D721Med (cell line): ENCODE results near the gene LARP1B.
"Not testable (repeated sequence)": the region's sequence is repeated elsewhere in the genome, so short reads cannot be mapped to it uniquely, and the experiment has no call there.

Experiments used
- DNase-seq: peaks from one replicate; pipeline ENCODE4 v3.0.0; 2011; ENCODE audit warnings: low spot score; ENCODE audit not compliant: insufficient read length
- FAIRE-seq: peaks from 2 replicates; lab custom pipeline; 2011; peaks lifted over from hg19 to GRCh38; lab: Jason Lieb, UNC
- TF ChIP-seq, protein P1 (sequence below): IDR thresholded peaks from 2 replicates; pipeline ENCODE4 v1.5.1; 2012; ENCODE audit warnings: mild to moderate bottlenecking, control low read depth; ENCODE audit not compliant: insufficient read depth; ENCODE audit errors: missing control alignments

Gene LARP1B

DNA sequence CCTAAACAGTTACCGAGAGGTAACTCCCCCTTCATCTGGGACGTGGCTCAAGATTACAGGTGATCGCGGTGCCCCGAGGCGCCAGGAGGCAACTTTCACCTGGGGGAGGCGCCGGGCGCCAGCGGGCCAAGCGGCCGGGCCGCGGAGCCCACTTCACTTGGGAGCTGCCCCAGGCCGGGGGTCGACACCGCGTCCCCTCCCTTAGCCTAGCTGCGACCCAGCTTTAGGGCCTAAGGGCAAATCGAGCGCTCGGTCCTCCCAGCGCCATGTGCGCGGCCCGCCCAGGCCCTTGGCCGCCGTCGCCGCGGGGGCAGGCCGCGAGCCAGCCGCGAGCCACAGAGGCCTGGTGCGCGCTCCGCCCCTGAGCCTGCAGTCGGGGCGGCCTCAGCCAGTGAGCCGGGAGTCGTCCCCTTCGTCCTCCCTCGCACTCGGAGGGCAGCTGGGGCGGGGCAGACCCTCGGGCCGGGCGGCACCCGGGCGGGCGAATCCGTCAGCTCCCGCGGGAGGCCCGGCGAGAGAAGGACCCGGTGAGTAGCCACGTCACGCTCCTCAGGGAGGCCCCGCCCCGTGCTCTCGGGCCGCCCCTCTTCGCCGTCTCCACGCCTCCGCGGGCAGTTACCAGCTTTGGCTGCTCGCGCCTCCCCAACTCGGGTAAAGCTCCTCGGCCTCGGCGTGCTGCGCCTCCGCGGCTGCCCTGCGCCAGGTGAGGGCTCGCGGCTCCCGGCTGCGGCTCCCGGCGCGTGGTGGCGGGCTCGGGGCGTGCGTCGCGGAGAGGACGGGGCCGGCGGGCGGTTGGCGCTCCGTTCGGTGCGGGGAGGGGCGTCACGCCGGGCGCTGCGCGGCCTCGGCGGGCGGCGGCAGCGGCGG lies at the start of gene LARP1B:
TSS of gene LARP1B (plus strand) at position 614 of the 867 bp plus-strand sequence. CDS start 13,640 bp downstream, outside the sequence.
- FAIRE-seq (no peak), DNase-seq (peak; percentile 85)
- TF ChIP-seq, protein P1, sequence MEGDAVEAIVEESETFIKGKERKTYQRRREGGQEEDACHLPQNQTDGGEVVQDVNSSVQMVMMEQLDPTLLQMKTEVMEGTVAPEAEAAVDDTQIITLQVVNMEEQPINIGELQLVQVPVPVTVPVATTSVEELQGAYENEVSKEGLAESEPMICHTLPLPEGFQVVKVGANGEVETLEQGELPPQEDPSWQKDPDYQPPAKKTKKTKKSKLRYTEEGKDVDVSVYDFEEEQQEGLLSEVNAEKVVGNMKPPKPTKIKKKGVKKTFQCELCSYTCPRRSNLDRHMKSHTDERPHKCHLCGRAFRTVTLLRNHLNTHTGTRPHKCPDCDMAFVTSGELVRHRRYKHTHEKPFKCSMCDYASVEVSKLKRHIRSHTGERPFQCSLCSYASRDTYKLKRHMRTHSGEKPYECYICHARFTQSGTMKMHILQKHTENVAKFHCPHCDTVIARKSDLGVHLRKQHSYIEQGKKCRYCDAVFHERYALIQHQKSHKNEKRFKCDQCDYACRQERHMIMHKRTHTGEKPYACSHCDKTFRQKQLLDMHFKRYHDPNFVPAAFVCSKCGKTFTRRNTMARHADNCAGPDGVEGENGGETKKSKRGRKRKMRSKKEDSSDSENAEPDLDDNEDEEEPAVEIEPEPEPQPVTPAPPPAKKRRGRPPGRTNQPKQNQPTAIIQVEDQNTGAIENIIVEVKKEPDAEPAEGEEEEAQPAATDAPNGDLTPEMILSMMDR = no peak

DNA sequence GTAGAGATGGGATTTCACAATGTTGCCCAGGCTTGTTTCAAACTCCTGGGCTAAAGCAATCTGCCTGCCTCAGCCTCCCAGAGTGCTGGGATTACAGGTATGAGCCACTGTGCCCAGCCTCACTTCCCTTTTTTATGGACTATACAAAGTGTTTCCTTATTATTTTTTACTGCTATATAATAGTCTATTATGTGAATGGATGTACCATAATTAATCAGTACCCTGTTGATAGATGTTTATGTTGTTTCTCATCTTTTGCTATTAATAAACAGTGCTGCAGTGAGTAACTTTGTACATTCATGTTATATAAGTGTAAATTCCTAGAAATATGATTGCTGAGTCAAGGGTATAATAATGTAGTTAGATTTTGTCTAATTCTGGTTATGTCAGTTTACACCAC lies 35.8 kb upstream of the LARP1B start:
- TF ChIP-seq, protein P1 = no peak
- FAIRE-seq (no peak), DNase-seq (no peak)

DNA sequence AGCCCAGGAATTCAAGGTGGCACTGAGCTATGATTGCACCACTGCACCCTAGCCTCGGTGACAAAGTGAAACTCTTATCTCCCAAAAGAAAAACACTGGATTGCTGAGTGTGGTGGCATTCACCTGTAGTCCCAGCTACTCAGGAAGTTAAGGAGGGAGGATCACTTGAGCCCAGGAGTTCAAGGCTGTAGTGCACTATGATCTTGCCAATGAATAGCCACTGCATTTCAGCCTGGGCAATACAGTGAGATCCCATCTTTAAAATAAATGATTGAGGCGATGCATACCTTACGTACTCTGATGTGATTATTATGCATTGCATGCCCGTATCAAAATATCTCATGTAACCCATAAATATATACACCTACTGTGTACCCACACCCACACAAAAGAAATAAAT lies 31.2 kb upstream of the LARP1B start:
- TF ChIP-seq, protein P1 = no peak
- DNase-seq (no peak), FAIRE-seq (no peak)

DNA sequence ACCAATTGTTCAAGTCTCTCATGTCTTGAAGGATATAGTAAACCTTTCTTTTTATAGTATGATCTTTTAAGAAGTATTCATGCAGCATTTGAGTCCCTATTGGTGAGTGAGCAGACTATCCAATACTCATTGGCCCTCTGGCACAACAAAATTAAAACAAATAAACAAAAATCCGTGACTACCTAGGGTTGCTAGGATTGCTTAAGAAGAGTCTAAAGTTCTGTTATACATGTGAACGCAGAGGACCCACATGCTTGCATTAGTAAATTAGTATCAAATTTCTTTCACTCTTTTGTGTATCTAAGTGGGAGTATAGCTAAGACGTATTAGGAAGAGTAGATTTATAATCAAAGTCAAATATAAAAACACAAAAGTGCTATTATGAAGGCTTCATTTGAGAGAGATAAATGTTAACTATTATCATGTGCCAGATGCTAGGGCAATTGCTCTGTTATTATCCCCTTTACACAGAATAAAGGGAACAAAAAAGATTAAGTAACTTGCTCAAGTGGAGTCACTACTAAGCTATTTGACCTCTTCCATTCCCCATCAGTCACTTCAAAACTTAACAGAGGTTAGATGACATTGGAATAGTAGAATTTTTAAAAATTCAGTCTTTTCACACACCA lies 29.2 kb upstream of the LARP1B start:
- TF ChIP-seq, protein P1 = no peak
- DNase-seq (no peak), FAIRE-seq (no peak)

DNA sequence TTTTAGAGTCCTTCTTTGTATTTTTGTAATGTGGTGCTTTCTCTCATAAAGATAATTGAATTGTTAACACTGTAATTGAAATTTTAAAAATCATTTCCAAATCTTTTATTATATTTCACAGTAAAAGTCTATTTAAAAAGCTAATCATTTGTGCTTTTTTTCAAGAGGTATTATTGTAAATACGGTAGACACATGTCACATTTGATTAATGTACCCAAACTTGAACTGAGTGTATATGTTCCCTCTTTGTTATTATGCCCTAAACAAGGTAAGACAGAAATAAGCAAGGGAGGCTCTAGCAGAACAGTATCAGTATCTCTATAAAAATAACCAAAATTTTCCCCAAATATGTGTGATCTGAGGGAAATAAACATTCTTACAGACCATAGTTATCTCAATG lies 21.5 kb upstream of the LARP1B start:
- TF ChIP-seq, protein P1 = no peak
- DNase-seq (no peak), FAIRE-seq (no peak)

DNA sequence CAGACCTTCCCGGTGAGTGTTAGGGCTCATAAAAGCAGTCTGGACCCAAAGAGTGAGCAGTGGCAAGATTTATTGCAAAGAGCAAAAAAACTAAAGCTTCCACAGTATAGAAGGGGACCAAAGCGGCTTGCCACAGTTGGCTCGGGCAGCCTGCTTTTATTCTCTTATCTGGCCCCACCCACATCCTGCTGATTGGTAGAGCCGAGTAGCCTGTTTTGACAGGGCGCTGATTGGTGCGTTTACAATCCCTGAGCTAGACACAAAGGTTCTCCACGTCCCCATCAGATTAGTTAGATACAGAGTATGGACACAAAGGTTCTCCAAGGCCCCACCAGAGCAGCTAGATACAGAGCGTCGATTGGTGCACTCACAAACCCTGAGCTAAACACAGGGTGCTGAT lies 14.1 kb upstream of the LARP1B start:
- not testable (repeated sequence) for FAIRE-seq, DNase-seq

DNA sequence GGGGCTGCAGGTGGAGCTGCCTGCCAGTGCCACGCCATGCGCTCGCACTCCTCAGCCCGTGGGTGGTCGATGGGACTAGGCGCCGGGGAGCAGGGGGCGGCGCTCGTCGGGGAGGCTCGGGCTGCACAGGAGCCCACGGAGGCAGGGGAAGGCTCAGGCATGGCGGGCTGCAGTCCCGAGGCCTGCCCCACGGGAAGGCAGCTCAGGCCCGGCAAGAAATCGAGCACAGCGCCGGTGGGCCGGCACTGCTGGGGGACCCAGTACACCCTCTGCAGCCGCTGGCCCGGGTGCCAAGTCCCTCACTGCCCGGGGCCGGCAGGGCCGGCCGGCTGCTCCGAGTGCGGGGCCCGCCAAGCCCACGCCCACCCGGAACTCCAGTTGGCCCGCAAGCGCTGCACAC lies 13.6 kb upstream of the LARP1B start:
- DNase-seq, FAIRE-seq: not testable (repeated sequence)

DNA sequence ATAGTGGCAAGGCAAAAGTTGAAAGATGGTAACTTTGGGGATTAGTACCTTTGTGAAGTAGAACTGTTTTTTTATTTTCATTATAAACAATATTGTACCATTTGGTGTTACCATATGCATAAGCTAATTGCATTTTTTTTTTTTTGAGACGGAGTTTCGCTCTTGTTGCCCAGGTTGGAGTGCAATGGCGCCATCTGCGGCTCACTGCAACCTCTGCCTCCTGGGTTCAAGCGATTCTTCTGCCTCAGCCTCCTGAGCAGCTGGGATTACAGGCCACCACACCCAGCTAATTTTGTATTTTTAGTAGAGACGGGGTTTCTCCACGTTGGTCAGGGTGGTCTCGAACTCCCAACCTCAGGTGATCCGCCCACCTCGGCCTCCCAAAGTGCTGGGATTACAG lies 9.9 kb upstream of the LARP1B start:
- TF ChIP-seq, protein P1 = peak; percentile 12
- not testable (repeated sequence) for DNase-seq, FAIRE-seq

DNA sequence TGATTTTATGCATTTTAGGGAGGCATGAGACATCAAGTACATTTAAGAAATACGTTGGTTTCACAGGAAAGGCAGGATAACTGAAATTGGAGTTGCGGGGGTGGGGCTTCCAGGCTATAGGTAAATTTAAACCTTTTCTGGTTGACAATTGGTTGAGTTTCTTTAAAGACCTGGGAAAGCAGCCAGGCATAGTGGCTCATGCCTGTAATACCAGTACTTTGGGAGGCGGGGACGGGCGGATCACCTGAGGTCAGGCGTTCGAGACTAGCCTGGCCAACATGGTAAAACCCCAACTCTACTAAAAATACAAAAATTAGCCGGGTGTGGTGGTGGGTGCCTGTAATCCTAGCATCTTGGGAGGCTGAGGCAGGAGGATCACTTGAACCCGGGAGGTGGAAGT lies 6.2 kb upstream of the LARP1B start:
- FAIRE-seq, DNase-seq: not testable (repeated sequence)

DNA sequence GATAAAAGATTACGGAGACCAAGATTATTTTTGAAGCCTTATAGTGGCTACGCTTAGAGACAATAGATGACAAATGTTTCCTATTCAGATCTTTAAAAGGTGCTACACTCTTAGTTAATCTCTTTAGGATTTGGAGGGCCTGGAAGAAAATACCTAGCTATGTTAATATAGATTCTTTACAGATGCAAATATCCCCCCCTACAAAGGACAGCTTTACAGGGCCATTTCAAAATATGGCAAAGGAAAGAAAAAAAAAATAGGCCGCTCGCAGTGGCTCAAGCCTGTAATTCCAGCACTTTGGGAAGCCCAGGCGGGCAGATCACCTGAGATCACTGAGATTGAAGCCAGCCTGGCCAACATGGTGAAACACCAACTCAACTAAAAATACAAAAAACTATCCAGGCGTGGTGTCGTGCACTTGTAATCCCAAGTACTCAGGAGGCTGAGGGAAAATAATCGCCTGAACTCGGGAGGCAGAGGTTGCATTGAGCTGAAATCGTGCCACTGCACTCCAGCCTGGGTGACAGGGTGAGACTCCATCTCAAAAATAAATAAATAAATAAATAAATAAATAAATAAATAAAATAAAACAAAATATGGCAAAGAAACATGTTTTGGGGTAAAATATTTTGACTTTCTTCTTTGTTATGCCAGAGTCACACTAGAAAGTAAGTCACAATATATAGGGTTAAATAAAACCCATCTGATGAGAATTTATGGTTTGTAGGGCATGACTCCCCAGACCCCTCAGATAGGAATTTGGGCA lies 5.5 kb upstream of the LARP1B start:
- not testable (repeated sequence) for FAIRE-seq, DNase-seq
